HEK293T (cell line): Measurements from ENCODE around the gene AGPAT3.

ENCODE experiments used
- BHLHE40 ChIP-seq: fragments of 450-650 bp; IDR thresholded peaks from 2 replicates; pipeline ENCODE4 v1.6.1; 2016; ENCODE audit warnings: mild to moderate bottlenecking, moderate library complexity, borderline replicate concordance
- ELF4 ChIP-seq: fragments of 450-650 bp; IDR thresholded peaks from 2 replicates; pipeline ENCODE4 v1.6.1; 2017; ENCODE audit warnings: antibody characterized with exemption
- FOXK2 ChIP-seq: fragments of 450-650 bp; IDR thresholded peaks from 2 replicates; pipeline ENCODE4 v1.6.1; 2016; ENCODE audit warnings: mild to moderate bottlenecking
- HDGF ChIP-seq: fragments of 450-650 bp; IDR thresholded peaks from 2 replicates; pipeline ENCODE4 v1.6.1; 2017; ENCODE audit warnings: antibody characterized with exemption, borderline replicate concordance
- LEF1 ChIP-seq: fragments of 450-650 bp; IDR thresholded peaks from 2 replicates; pipeline ENCODE4 v1.6.1; 2017; ENCODE audit warnings: mild to moderate bottlenecking, borderline replicate concordance
- SP1 ChIP-seq: fragments of 450-650 bp; IDR thresholded peaks from 2 replicates; pipeline ENCODE4 v1.6.1; 2017
- SUZ12 ChIP-seq: fragments of 450-650 bp; IDR thresholded peaks from 2 replicates; pipeline ENCODE4 v1.6.1; 2016; ENCODE audit warnings: mild to moderate bottlenecking
- ZNF384 ChIP-seq: fragments of 450-650 bp; IDR thresholded peaks from 2 replicates; pipeline ENCODE4 v1.6.1; 2016

- no peak for TF ChIP-seq SUZ12
- TF ChIP-seq ELF4: no peak
- TF ChIP-seq LEF1: no peak
- no peak for TF ChIP-seq ZNF384
- no peak for TF ChIP-seq SP1
- no peak for TF ChIP-seq HDGF
- TF ChIP-seq FOXK2: no peak
- TF ChIP-seq BHLHE40: no peak
Measured at GRCh38 chr21:43907751-43908150, 42.7 kb downstream of the AGPAT3 start.
